Liver (tissue), 9 donors: ENCODE measurements around the gene BCL2L11. TPM values are rescaled to one million over a fixed set of nuclear protein-coding genes. Genes with fewer than 3 reads are reported as not detected.

Experiments used
- DNase-seq: peaks from one replicate; pipeline ENCODE4 v3.0.0-alpha.2; 2017; ENCODE audit warnings: low spot score
- H3K27ac ChIP-seq, 2 donors: one replicate each; pipeline ENCODE4 v1.7.0; 2013; ENCODE audit warnings: inconsistent platforms in 2 of 2, low read length in 2 of 2, control low read depth in 1 of 2, low read depth in 1 of 2, mild to moderate bottlenecking in 1 of 2
- H3K27me3 ChIP-seq, 4 donors: one replicate each; pipeline versions ENCODE4 v1.6.1 to v1.7.0; 2013; ENCODE audit warnings: low read length in 3 of 4, inconsistent platforms in 1 of 4, mild to moderate bottlenecking in 1 of 4, moderate library complexity in 1 of 4; ENCODE audit not compliant: control insufficient read depth in 4 of 4, insufficient read depth in 4 of 4
- H3K36me3 ChIP-seq, 4 donors: one replicate each; pipeline versions ENCODE4 v1.6.1 to v1.7.0; 2013; ENCODE audit warnings: low read length in 3 of 4, mild to moderate bottlenecking in 3 of 4, low read depth in 1 of 4, moderate library complexity in 1 of 4; ENCODE audit not compliant: control insufficient read depth in 4 of 4, insufficient read depth in 3 of 4
- H3K4me1 ChIP-seq, 4 donors: one replicate each; pipeline versions ENCODE4 v1.6.1 to v1.7.0; 2013; ENCODE audit warnings: low read length in 3 of 4, mild to moderate bottlenecking in 3 of 4, moderate library complexity in 1 of 4; ENCODE audit not compliant: control insufficient read depth in 4 of 4, insufficient read depth in 4 of 4
- H3K4me3 ChIP-seq, 3 donors: one replicate each; pipeline versions ENCODE4 v1.6.1 to v1.7.0; 2013; ENCODE audit warnings: low read length in 3 of 3, control low read depth in 1 of 3, low read depth in 1 of 3, mild to moderate bottlenecking in 1 of 3
- H3K9ac ChIP-seq, 2 donors: one replicate each; pipeline ENCODE4 v1.7.0; 2013; ENCODE audit warnings: low read length in 2 of 2, mild to moderate bottlenecking in 2 of 2, moderate library complexity in 2 of 2, control low read depth in 1 of 2, low read depth in 1 of 2
- H3K9me3 ChIP-seq, 4 donors: one replicate each; pipeline versions ENCODE4 v1.6.1 to v1.7.0; 2013; ENCODE audit warnings: low read length in 3 of 4; ENCODE audit not compliant: control insufficient read depth in 4 of 4
- FOXA1 ChIP-seq: IDR thresholded peaks from 2 replicates; pipeline ENCODE4 v1.6.1; 2016; ENCODE audit warnings: antibody characterized with exemption
- FOXA2 ChIP-seq: IDR thresholded peaks from 2 replicates; pipeline ENCODE4 v1.6.1; 2016; ENCODE audit warnings: antibody characterized with exemption
- HNF4A ChIP-seq, 2 donors: conservative IDR thresholded peaks; 2 replicates each; pipeline ENCODE4 v1.6.1; 2016; ENCODE audit warnings: antibody characterized with exemption in 2 of 2, mild to moderate bottlenecking in 2 of 2
- HNF4G ChIP-seq: IDR thresholded peaks from 2 replicates; pipeline ENCODE4 v1.6.1; 2016; ENCODE audit warnings: antibody characterized with exemption
- NR2F2 ChIP-seq: IDR thresholded peaks from 2 replicates; pipeline ENCODE4 v1.6.1; 2016; ENCODE audit warnings: antibody characterized with exemption
- RAD21 ChIP-seq, 2 donors: IDR thresholded peaks; 2 replicates each; pipeline ENCODE4 v1.6.1; 2016; ENCODE audit warnings: antibody characterized with exemption in 2 of 2, mild to moderate bottlenecking in 2 of 2
- RXRA ChIP-seq, 2 donors: IDR thresholded peaks; 2 replicates each; pipeline ENCODE4 v1.6.1; 2017 to 2018; ENCODE audit warnings: antibody characterized with exemption in 2 of 2, mild to moderate bottlenecking in 1 of 2
- SP1 ChIP-seq: IDR thresholded peaks from 2 replicates; pipeline ENCODE4 v1.6.1; 2018; ENCODE audit warnings: antibody characterized with exemption, mild to moderate bottlenecking
- TAF1 ChIP-seq: conservative IDR thresholded peaks from 2 replicates; pipeline ENCODE4 v1.6.1; 2016; ENCODE audit warnings: antibody characterized with exemption, mild to moderate bottlenecking
- YY1 ChIP-seq: IDR thresholded peaks from 2 replicates; pipeline ENCODE4 v1.6.1; 2016; ENCODE audit warnings: antibody characterized with exemption, mild to moderate bottlenecking
- WGBS: extraction: QIAGEN DNeasy Blood & Tissue Kit; methylation state at CpG from one replicate; pipeline ENCODE4 v1.1.7; 2013; 5-methylcytosine and 5-hydroxymethylcytosine counted together
- polyA plus RNA-seq, 2 donors: library from polyadenylated mRNA; stranded (reverse) in 1 of 2; unstranded in 1 of 2; fragments of 200-250 nt in 1 of 2; fragments of >200 nt in 1 of 2; fragmentation: Nextera tagmentation in 1 of 2; extraction: Ambion mirVana in 1 of 2; gene quantifications; one replicate each; pipeline versions ENCODE4 v1.2.1 to v1.2.3, GENCODE V29; 2013 to 2015
- total RNA-seq, 2 donors: library from RNA; depleted of rRNA; stranded (reverse); fragments of >200 nt; gene quantifications; one replicate each; pipeline ENCODE4 v1.2.3, GENCODE V29; 2014
- TF ChIP-seq, protein P1 (sequence below): IDR thresholded peaks from 2 replicates; pipeline ENCODE4 v1.6.1; 2016; ENCODE audit warnings: antibody characterized with exemption
- TF ChIP-seq, protein P2 (sequence below): IDR thresholded peaks from 2 replicates; pipeline ENCODE4 v1.6.1; 2016; ENCODE audit warnings: antibody characterized with exemption
- TF ChIP-seq, protein P3 (sequence below): fragments of 150-350 bp; IDR thresholded peaks from 2 replicates; pipeline ENCODE4 v1.5.1; 2017; ENCODE audit warnings: improper control_type of control experiment, low read depth, low read length; ENCODE audit not compliant: missing input control
- TF ChIP-seq, protein P4 (sequence below): IDR thresholded peaks from 2 replicates; pipeline ENCODE4 v1.6.1; 2016; ENCODE audit warnings: antibody characterized with exemption
- donor health status: healthy.
- donor health status: healthy.
- donor health status: healthy.
- donor health status: healthy.
- donor health status: healthy.

The BCL2L11 gene
- total and polyA plus RNA-seq, 4 donors: 5.0 to 19.5 (median 12.2) TPM

DNA sequence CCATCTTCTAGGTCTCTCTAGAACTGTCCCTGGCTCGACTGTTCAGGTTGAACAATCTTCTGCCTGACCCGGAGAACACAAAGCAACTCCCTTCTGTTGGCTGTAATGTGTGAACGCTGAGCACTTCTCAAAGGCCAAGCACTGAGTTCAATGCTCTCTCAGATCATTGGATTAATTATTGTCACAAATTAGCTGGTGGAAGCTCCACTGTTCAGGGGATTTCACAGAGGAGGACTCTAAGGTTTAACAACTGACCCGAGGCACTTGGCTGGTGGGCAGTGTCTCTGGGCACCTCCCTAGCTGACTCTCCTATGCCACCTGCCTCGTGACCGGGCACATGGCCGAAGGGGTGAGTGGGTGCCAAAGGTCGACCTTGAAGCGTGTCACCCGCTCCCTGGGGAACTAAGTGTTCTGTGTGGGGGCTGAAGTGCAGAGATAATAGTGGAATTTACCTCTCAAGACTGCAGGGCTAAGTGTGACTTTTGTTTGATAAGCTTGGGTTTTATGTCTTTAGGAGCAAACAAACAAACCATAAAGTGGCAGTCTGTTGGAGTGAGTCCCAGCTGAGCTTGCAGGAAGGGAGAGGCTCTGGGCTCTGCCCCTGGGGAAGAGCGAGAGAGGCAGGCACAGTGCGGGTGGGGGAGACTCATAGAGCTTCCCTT lies 64.8 kb downstream of the BCL2L11 start:
- H3K4me1 ChIP-seq: peaks cover 0 to 16% (median 7%) of the 10 kb centered on the region in 4 donors
- H3K27ac ChIP-seq: no peak overlapping the region
- no peaks in the 10 kb centered on the region for H3K9me3 ChIP-seq
- no peak overlapping the region for H3K9ac ChIP-seq
- H3K27me3 ChIP-seq: no peaks in the 10 kb centered on the region
- no peaks in the 10 kb centered on the region for H3K36me3 ChIP-seq
- no peak for DNase-seq
- H3K4me3 ChIP-seq: no peak overlapping the region
- TF ChIP-seq HNF4G (peak; percentile 50), SP1 (peak; percentile 71), HNF4A (conservative IDR thresholded peaks at IDR 0.05) (peak; percentile 62 to 80), YY1 (peak; percentile 18), FOXA1 (no peak), RXRA (IDR thresholded peaks at IDR 0.05) (peak; percentile 72 to 80), NR2F2 (peak; percentile 74), RAD21 (IDR thresholded peaks at IDR 0.05) (peak in 1 of 2 donors; percentile 2)
- TF ChIP-seq, protein P1, sequence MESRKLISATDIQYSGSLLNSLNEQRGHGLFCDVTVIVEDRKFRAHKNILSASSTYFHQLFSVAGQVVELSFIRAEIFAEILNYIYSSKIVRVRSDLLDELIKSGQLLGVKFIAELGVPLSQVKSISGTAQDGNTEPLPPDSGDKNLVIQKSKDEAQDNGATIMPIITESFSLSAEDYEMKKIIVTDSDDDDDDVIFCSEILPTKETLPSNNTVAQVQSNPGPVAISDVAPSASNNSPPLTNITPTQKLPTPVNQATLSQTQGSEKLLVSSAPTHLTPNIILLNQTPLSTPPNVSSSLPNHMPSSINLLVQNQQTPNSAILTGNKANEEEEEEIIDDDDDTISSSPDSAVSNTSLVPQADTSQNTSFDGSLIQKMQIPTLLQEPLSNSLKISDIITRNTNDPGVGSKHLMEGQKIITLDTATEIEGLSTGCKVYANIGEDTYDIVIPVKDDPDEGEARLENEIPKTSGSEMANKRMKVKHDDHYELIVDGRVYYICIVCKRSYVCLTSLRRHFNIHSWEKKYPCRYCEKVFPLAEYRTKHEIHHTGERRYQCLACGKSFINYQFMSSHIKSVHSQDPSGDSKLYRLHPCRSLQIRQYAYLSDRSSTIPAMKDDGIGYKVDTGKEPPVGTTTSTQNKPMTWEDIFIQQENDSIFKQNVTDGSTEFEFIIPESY: no peak
- TF ChIP-seq, protein P2, sequence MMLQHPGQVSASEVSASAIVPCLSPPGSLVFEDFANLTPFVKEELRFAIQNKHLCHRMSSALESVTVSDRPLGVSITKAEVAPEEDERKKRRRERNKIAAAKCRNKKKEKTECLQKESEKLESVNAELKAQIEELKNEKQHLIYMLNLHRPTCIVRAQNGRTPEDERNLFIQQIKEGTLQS: no peak
- TF ChIP-seq, protein P3, sequence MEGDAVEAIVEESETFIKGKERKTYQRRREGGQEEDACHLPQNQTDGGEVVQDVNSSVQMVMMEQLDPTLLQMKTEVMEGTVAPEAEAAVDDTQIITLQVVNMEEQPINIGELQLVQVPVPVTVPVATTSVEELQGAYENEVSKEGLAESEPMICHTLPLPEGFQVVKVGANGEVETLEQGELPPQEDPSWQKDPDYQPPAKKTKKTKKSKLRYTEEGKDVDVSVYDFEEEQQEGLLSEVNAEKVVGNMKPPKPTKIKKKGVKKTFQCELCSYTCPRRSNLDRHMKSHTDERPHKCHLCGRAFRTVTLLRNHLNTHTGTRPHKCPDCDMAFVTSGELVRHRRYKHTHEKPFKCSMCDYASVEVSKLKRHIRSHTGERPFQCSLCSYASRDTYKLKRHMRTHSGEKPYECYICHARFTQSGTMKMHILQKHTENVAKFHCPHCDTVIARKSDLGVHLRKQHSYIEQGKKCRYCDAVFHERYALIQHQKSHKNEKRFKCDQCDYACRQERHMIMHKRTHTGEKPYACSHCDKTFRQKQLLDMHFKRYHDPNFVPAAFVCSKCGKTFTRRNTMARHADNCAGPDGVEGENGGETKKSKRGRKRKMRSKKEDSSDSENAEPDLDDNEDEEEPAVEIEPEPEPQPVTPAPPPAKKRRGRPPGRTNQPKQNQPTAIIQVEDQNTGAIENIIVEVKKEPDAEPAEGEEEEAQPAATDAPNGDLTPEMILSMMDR: no peak
- TF ChIP-seq, protein P4, sequence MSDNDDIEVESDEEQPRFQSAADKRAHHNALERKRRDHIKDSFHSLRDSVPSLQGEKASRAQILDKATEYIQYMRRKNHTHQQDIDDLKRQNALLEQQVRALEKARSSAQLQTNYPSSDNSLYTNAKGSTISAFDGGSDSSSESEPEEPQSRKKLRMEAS: no peak
- WGBS: 29% methylated on average over 12 of the region's 12 CpGs

DNA sequence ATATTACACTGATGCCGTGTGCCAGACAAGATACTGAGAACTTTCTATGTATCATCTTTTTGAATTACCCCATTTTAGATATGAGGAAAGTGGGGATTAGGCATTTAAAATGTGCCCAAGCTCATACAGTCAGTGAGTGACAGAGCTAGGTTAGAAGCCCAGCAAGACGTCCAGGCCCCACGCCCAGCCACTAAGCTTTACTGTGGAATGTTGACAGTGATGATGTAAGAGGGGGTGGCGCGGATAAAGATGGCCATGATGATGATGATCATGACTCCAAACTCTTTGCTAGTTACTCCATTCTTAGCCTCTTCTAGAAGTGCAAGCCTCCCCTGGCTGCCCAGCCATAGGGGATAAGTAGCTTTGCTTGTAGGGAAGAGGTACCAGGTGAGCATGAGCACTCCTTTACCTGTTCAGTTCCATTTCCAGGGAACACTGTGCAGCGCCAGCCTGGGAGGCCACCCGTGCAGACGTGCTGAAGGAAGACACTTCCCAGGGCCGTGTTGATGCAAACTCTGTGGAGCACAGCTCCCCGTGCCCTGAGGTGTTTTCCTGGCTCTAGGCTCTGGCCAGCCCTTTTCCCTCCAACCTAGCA lies 65.5 kb downstream of the BCL2L11 start:
- no peaks in the 10 kb centered on the region for H3K36me3 ChIP-seq
- no peak overlapping the region for H3K9ac ChIP-seq
- H3K4me1 ChIP-seq: peaks cover 0 to 16% (median 7%) of the 10 kb centered on the region in 4 donors
- WGBS: 93% methylated on average over 10 of the region's 10 CpGs
- H3K27ac ChIP-seq: no peak overlapping the region
- no peak overlapping the region for H3K4me3 ChIP-seq
- H3K27me3 ChIP-seq: no peaks in the 10 kb centered on the region
- no peak for TF ChIP-seq TAF1
- DNase-seq: no peak
- H3K9me3 ChIP-seq: no peaks in the 10 kb centered on the region

DNA sequence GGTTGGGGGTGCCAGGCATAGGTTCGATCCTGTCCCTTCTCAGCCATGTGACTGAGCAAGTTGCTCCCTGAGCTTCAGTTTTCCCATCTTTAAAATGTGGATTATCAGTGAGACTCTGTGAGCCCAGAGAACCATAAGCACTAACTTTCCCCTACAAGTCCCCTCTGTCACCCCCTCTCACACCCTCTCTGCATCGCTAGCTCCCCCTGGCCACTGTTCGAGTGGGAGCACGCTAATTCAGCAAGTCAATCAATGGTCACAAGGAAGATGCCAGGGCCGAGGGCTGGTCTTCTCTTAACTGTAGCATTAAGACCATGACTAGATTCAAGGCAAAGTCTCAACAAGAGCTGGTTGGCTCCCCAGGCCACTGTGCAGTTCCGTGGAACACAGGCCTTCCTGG lies 66.2 kb downstream of the BCL2L11 start:
- Histone ChIP-seq H3K27ac (no peak overlapping the region), H3K27me3 (no peaks in the 10 kb centered on the region), H3K4me3 (no peak overlapping the region), H3K4me1 (peaks cover 0 to 16% (median 7%) of the 10 kb centered on the region in 4 donors), H3K36me3 (no peaks in the 10 kb centered on the region), H3K9ac (no peak overlapping the region), H3K9me3 (no peaks in the 10 kb centered on the region)
- WGBS: 90% methylated on average over 6 of the region's 6 CpGs
- no peak for DNase-seq
- TF ChIP-seq FOXA2: no peak
- TF ChIP-seq YY1: no peak
- no peak for TF ChIP-seq TAF1
- TF ChIP-seq FOXA1: no peak
